ENCODE measurements around the gene UBE2J2. TPM values are rescaled to one million over a fixed set of nuclear protein-coding genes. Genes with fewer than 3 reads are reported as not detected.

The UBE2J2 gene
- total and polyA plus RNA-seq, 4 donors, result 36.0 to 57.4 (median 47.1) TPM

GRCh38 chr1:1260843-1261560 is 12.7 kb downstream of the UBE2J2 start:
- Histone ChIP-seq H3K9ac (ENCODE audit: insufficient read depth in 1 of 2, low read length in 2 of 2) (no peak overlapping the region), H3K27ac (ENCODE audit: low read depth in 1 of 2, low read length in 1 of 2) (peak overlapping the region in 1 of 2 donors; percentile 51), H3K27me3 (ENCODE audit: control insufficient read depth in 3 of 3, insufficient read depth in 3 of 3, low read length in 2 of 3) (no peaks in the 10 kb centered on the region), H3K4me3 (no peak overlapping the region), H3K9me3 (ENCODE audit: control insufficient read depth in 4 of 4, insufficient read depth in 3 of 4, low read length in 3 of 4) (peaks cover 0 to 5% (median 0%) of the 10 kb centered on the region in 4 donors), H3K36me3 (ENCODE audit: control insufficient read depth in 4 of 4, insufficient read depth in 4 of 4, low read length in 4 of 4) (peaks cover 6 to 56% (median 14%) of the 10 kb centered on the region in 4 donors), H3K4me1 (ENCODE audit: control insufficient read depth in 5 of 5, insufficient read depth in 5 of 5, low read length in 5 of 5) (peaks cover 0 to 10% (median 0%) of the 10 kb centered on the region in 5 donors)
- WGBS, 2 donors, result 54 to 57% methylated on average over 16 of the region's 16 CpGs
- no peak for TF ChIP-seq CTCF (IDR thresholded peaks at IDR 0.05; ENCODE audit: control extremely low read depth, extremely low read depth)
- no peak for DNase-seq
- no peak for ATAC-seq (ENCODE audit: insufficient read depth, low FRiP score)

- peaks cover 0 to 10% (median 0%) of the 10 kb centered on the region in 5 donors for H3K4me1 ChIP-seq (ENCODE audit: control insufficient read depth in 5 of 5, insufficient read depth in 5 of 5, low read length in 5 of 5)
- WGBS, 2 donors, result 74 to 82% methylated on average over 26 of the region's 26 CpGs
- H3K4me3 ChIP-seq, result no peak overlapping the region
- DNase-seq (no peak), ATAC-seq (ENCODE audit: insufficient read depth, low FRiP score) (no peak)
- no peak overlapping the region for H3K9ac ChIP-seq (ENCODE audit: insufficient read depth in 1 of 2, low read length in 2 of 2)
- H3K27me3 ChIP-seq (ENCODE audit: control insufficient read depth in 3 of 3, insufficient read depth in 3 of 3, low read length in 2 of 3), result no peaks in the 10 kb centered on the region
- H3K27ac ChIP-seq (ENCODE audit: low read depth in 1 of 2, low read length in 1 of 2), result peak overlapping the region in 1 of 2 donors; percentile 49
- peaks cover 0 to 5% (median 0%) of the 10 kb centered on the region in 4 donors for H3K9me3 ChIP-seq (ENCODE audit: control insufficient read depth in 4 of 4, insufficient read depth in 3 of 4, low read length in 3 of 4)
- peaks cover 9 to 60% (median 12%) of the 10 kb centered on the region in 4 donors for H3K36me3 ChIP-seq (ENCODE audit: control insufficient read depth in 4 of 4, insufficient read depth in 4 of 4, low read length in 4 of 4)
- TF ChIP-seq CTCF (IDR thresholded peaks at IDR 0.05; ENCODE audit: control extremely low read depth, extremely low read depth), result no peak
Measured at GRCh38 chr1:1259951-1260600, 13.6 kb downstream of the UBE2J2 start.

- Histone ChIP-seq H3K4me1 (ENCODE audit: control insufficient read depth in 5 of 5, insufficient read depth in 5 of 5, low read length in 5 of 5) (peaks cover 0 to 10% (median 0%) of the 10 kb centered on the region in 5 donors), H3K36me3 (ENCODE audit: control insufficient read depth in 4 of 4, insufficient read depth in 4 of 4, low read length in 4 of 4) (peaks cover 8 to 61% (median 14%) of the 10 kb centered on the region in 4 donors), H3K9me3 (ENCODE audit: control insufficient read depth in 4 of 4, insufficient read depth in 3 of 4, low read length in 3 of 4) (peaks cover 0 to 5% (median 0%) of the 10 kb centered on the region in 4 donors), H3K4me3 (no peak overlapping the region), H3K27me3 (ENCODE audit: control insufficient read depth in 3 of 3, insufficient read depth in 3 of 3, low read length in 2 of 3) (no peaks in the 10 kb centered on the region), H3K9ac (ENCODE audit: insufficient read depth in 1 of 2, low read length in 2 of 2) (no peak overlapping the region), H3K27ac (ENCODE audit: low read depth in 1 of 2, low read length in 1 of 2) (no peak overlapping the region)
- ATAC-seq (ENCODE audit: insufficient read depth, low FRiP score) (no peak), DNase-seq (no peak)
- 95% methylated on average over 18 of the region's 18 CpGs for WGBS, 2 donors
- TF ChIP-seq CTCF (IDR thresholded peaks at IDR 0.05; ENCODE audit: control extremely low read depth, extremely low read depth), result no peak
Measured at GRCh38 chr1:1259540-1259939, 14.1 kb downstream of the UBE2J2 start.
